ENCODE results near the gene LRTM1.

DNA sequence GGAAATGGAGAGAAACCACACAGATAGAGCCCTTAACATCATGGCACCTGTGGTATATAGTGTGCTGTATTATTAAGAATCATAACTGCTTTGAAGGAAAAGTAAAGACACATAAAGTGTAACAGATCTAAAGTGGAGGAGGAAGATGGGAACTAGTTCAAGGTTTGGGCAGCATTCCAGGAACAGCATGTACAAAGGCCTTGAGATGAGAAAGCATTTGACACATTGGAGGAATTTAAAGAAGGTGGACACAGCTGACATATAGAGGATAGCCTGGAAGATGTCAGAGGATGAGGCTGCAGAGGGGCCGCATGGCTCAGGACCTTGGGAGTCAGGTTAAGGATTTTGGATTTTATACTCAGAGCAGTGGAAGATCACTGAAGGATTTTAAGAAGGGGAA is 39.0 kb downstream of the LRTM1 start:
- TF ChIP-seq, protein P1, sequence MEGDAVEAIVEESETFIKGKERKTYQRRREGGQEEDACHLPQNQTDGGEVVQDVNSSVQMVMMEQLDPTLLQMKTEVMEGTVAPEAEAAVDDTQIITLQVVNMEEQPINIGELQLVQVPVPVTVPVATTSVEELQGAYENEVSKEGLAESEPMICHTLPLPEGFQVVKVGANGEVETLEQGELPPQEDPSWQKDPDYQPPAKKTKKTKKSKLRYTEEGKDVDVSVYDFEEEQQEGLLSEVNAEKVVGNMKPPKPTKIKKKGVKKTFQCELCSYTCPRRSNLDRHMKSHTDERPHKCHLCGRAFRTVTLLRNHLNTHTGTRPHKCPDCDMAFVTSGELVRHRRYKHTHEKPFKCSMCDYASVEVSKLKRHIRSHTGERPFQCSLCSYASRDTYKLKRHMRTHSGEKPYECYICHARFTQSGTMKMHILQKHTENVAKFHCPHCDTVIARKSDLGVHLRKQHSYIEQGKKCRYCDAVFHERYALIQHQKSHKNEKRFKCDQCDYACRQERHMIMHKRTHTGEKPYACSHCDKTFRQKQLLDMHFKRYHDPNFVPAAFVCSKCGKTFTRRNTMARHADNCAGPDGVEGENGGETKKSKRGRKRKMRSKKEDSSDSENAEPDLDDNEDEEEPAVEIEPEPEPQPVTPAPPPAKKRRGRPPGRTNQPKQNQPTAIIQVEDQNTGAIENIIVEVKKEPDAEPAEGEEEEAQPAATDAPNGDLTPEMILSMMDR (IDR thresholded peaks at IDR 0.05), result no peak
- no peak for TF ChIP-seq POLR2A (IDR thresholded peaks at IDR 0.05)
